ENCODE measurements around the gene UBIAD1. TPM values are rescaled to one million over a fixed set of nuclear protein-coding genes. Genes with fewer than 3 reads are reported as not detected.

The UBIAD1 gene
- total and polyA plus RNA-seq, 9 of the 15 experiments (the other 6 are each of a cell fraction or from before 2014, with no cell fraction given) = 6.2 to 34.3 (median 22.3) TPM

DNA sequence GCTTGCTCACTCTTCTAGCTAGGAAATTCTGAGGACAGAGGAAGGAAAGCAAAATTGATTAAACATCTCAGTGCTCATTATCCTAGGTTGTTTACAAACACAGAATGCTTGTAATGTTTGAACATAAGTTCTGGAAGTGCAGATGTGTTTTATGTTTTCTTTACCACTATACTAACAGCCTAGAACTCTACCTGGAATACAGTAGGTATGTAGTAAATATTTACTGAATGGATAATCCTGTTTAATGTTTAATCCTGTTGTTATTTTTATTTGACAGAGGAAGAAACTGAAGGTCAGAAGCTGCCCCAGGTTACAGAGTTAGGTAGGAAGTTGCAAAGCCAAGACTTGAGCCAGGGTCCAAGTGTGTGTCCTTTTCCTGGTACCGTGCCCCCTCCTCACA lies 16.7 kb upstream of the UBIAD1 start:
- Histone ChIP-seq H3K4me3 (no peak overlapping the region), H3K79me2 (ENCODE audit: control insufficient read depth, insufficient read depth, low read length) (peaks cover 13% of the 10 kb centered on the region), H4K20me1 (replicated peaks; ENCODE audit: control insufficient read depth, insufficient read depth, low read length) (no peaks in the 10 kb centered on the region), H3K9me3 (replicated peaks; ENCODE audit: control insufficient read depth, insufficient read depth, low read depth, low read length) (no peaks in the 10 kb centered on the region), H3K4me1 (replicated peaks in 1 of 2; ENCODE audit: control insufficient read depth in 2 of 2, insufficient read depth in 2 of 2, low read length in 2 of 2) (peaks cover 0 to 7% of the 10 kb centered on the region in 2 experiments; a peak in 2 of 5 replicates), H2AFZ (ENCODE audit: low read depth, low read length) (no peak overlapping the region), H3K4me2 (ENCODE audit: insufficient read depth, low read length) (no peak overlapping the region), H3K27ac (ENCODE audit: extremely low read depth, low read depth, low read length) (no peak overlapping the region), H3K9ac (ENCODE audit: insufficient read depth in 1 of 2, low read depth in 2 of 2, low read length in 2 of 2) (no peak overlapping the region), H3K36me3 (ENCODE audit: control insufficient read depth, insufficient read depth, low read length) (peaks cover 85% of the 10 kb centered on the region), H3K27me3 (ENCODE audit: control insufficient read depth in 2 of 2, insufficient read depth in 2 of 2, low read length in 2 of 2) (no peaks in the 10 kb centered on the region), H3K9me1 (ENCODE audit: control insufficient read depth, insufficient read depth, low read length) (no peaks in the 10 kb centered on the region)
- ChIA-PET POLR2A (interaction anchor here (1.1 to 1.2 kb wide), 2 partner anchors 11 to 27 kb away, joined by 3 read pairs; no protein-coding TSS in a partner anchor), CTCF (ENCODE audit: low intra/inter-chr PET ratio) (no interaction called here)
- 100% methylated on average over 1 of the region's 1 CpG for WGBS (ENCODE audit: insufficient coverage, low coverage, missing lambda C conversion rate)
- in situ Hi-C loops (cut with MboI) (no loop called here), intact Hi-C loops (cut with micrococcal nuclease) (no loop called here)
- TF ChIP-seq ZNF655 (CRISPR knock-in tag; IDR thresholded peaks at IDR 0.05) (no peak), ID3 (CRISPR knock-in tag; IDR thresholded peaks at IDR 0.05) (no peak), ID3 (tag; IDR thresholded peaks at IDR 0.05) (no peak), ZNF277 (CRISPR knock-in tag; IDR thresholded peaks at IDR 0.05; ENCODE audit: borderline replicate concordance) (no peak), XRCC5 (IDR thresholded peaks at IDR 0.05; ENCODE audit: low read depth, low read length) (no peak), KDM4B (IDR thresholded peaks at IDR 0.05; ENCODE audit: borderline replicate concordance in 2 of 2, low read depth in 1 of 2) (no peak), PPARD (CRISPR knock-in tag; IDR thresholded peaks at IDR 0.05) (no peak), CBFA2T3 (IDR thresholded peaks at IDR 0.05) (no peak), SMARCA4 (IDR thresholded peaks at IDR 0.05) (no peak), TEAD2 (tag; IDR thresholded peaks at IDR 0.05) (no peak), ZSCAN32 (CRISPR knock-in tag; IDR thresholded peaks at IDR 0.05) (no peak), ZNF133 (CRISPR knock-in tag; IDR thresholded peaks at IDR 0.05) (no peak), ILK (tag; IDR thresholded peaks at IDR 0.05; ENCODE audit: borderline replicate concordance, low read depth) (no peak), CHD4 (IDR thresholded peaks at IDR 0.05; ENCODE audit: insufficient read depth, insufficient replicate concordance, low read depth, low read length, poor library complexity, severe bottlenecking) (no peak), ETV6 (IDR thresholded peaks at IDR 0.05; ENCODE audit: borderline replicate concordance in 1 of 2, low read depth in 2 of 2, low read length in 1 of 2) (no peak), ETV6 (CRISPR knock-in tag; IDR thresholded peaks at IDR 0.05; ENCODE audit: borderline replicate concordance) (no peak), KLF13 (tag; IDR thresholded peaks at IDR 0.05; ENCODE audit: borderline replicate concordance, low read depth) (no peak)
- TF ChIP-seq, protein P1, sequence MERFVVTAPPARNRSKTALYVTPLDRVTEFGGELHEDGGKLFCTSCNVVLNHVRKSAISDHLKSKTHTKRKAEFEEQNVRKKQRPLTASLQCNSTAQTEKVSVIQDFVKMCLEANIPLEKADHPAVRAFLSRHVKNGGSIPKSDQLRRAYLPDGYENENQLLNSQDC (CRISPR knock-in tag; IDR thresholded peaks at IDR 0.05) = no peak
- TF ChIP-seq, protein P2, sequence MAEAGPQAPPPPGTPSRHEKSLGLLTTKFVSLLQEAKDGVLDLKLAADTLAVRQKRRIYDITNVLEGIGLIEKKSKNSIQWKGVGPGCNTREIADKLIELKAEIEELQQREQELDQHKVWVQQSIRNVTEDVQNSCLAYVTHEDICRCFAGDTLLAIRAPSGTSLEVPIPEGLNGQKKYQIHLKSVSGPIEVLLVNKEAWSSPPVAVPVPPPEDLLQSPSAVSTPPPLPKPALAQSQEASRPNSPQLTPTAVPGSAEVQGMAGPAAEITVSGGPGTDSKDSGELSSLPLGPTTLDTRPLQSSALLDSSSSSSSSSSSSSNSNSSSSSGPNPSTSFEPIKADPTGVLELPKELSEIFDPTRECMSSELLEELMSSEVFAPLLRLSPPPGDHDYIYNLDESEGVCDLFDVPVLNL (CRISPR knock-in tag; IDR thresholded peaks at IDR 0.05; ENCODE audit: low read depth) = no peak
- BruUV-seq (replicated peaks) = no TSS peak
- ATAC-seq = no peak
- no peak for FAIRE-seq
- DNase-seq (ENCODE audit: extremely low read depth in 1 of 4, low spot score in 3 of 4) = no peak
